ENCODE results near the gene FNDC3B.

The FNDC3B gene

DNA sequence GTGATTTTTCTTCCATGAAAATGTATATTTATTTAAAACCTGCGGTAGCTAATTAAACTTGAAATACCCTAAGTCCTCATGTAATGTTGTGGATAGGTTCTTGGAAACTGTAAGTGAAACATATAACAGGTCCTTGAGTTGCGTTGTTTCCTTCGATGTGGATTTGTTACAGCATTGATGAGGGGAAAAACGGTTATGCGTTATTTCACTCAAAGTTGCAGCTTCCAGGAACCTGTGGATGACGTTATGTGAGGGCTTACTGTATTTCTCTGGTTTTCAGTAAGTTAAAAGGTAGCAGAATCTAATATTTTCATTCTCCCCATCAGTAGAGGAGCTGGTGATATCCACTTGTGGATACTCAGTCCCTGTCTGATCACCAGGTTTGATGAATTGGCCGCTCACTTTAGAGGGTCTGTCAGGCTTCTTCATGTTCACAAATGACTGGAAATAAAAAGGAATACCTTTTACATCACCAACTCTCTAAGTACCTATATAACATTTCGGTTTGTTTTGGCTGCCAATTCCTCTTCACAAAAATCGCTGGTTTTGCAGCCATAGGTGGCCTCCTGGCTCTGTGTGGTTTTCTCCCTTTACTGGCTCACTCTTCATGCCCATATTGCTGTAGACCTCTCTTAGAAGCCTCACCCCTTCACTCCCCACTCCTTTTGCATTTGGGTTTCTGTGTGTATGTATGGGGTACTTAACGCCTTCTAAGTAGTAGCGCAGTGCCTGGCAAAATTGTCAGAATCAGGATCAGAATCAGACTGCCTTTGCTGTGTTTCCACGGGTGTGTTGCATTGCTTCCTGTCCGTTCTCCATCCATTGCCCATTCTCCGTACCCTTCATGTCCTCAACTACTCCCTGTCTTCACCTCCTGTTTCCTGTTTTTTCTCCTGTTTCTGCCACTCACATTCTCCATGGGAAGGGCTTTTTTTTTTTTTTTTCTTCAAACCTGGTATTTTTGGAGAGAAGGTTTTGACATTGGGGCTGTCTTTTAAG is 112.6 kb downstream of the FNDC3B start:
- DNase-seq (ENCODE audit: low spot score): no peak

DNA sequence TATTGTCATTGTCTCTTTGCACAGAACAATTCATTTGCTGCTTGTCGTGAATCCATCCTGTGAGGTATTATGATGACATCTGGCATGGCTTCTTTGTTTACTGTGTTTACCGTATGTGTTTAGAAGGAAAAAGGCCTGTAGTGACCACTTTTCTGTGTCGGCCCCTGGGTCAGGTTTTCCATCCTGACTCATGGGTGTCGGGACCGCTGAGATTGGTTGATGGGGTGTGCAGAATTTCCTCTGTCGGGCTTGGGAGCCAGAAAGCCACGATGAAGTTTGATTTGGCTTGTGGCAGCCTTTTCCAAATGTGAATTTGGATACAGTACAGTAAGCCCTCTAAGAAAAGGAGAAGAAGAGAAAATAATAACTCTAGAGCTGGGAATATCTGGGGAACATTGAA is 113.5 kb downstream of the FNDC3B start:
- DNase-seq (ENCODE audit: low spot score): no peak

DNA sequence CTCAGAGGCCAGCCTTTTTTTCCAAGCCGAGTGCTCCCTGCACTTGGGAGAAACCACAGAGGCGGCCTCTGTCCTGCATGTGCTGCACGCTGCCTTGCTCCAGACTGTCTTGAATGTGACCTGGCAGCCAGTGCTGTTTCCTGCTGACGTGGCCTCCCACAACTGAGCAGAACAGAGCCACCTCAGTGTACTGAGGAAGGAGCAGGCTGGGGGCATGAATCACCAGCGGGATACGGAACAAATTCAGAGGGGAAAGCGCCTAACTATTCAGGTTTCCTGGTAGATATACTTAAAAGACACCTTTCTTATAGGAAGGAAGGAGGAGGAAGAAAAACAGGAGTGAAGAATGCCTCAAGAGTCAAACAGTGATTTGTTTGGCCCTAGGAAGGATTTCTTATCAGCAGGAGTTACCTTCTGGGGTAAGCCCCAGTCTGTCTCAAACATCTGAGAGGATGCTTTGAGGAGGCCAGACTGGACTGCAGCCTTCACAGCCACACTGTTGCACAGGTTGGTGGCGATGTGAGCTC is 114.0 kb downstream of the FNDC3B start:
- peak; percentile 65 for DNase-seq (ENCODE audit: low spot score)

DNA sequence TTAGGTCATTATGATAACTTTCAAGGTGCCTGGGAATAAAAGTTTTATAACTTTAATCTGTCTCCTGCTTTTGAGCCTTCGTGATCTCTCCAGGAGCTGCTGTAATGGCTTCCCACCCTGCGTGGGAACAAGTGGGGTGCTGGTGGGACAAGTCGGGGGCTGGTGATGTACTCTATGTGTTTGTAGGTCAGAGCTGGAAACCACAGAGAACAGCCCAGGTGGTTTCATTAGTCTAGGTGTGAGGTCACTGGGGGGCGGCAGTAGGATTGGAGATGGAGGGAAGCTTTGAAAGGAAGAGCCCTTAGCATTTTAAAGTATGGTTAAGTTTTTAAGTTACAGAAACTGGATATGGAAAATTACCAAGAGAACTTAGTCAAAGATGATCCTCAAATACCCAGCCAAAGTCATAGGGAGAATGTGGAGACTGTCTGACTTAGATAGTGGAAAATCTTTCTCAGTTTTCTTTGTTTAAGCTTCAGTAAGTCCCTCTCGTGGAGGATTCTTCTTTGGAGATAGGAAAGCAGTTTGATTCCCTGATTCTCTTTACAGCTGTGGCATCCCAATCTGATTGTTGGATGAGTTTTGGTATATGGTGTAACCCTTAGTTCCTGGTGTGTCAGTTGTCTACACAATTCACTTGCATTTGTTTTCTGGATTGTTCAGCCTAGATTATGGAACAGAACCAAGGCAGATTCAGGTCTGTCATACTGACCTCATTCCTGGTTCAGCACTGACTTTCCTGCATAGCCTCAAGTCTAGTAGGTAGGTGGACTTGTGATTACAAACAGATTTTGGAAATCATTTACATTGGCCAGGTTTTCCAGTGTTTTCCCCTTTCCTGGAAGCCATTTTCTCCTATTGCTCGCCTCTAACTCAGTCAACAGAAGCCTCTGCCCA is 115.6 kb downstream of the FNDC3B start:
- DNase-seq (ENCODE audit: low spot score): no peak

DNA sequence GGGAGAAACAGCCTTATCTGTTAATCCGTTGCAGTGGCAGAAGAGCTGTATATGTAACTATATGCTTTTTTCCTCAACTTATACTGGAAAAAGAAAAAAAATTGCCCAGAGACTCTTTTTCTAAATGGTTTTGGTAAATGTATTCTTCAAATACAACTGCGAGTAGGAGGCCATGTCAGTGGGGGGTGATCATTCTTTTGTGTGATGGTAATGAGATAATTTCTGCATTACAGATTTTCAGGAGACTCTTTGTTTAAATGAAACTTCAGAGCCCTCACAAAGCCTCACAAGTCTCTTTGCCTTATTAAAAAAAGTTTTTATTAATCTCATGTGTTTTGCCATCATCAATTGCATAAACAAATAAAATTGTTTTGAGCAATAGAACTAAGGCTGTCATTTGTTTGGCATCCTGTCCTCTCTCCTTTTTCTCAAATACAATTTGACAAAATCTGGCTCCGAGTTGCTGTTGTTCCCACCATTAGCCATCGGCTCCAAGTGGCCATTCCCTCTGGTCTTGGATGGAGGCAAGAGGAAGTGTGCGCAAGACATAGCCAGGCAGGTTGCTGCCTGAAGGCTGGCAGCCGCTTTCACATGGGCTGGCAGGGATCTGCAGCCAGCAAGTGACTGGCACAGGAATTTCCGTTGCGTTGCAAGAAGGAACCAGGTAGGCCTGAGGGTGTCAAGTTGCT is 116.7 kb downstream of the FNDC3B start:
- DNase-seq (ENCODE audit: low spot score): no peak

DNA sequence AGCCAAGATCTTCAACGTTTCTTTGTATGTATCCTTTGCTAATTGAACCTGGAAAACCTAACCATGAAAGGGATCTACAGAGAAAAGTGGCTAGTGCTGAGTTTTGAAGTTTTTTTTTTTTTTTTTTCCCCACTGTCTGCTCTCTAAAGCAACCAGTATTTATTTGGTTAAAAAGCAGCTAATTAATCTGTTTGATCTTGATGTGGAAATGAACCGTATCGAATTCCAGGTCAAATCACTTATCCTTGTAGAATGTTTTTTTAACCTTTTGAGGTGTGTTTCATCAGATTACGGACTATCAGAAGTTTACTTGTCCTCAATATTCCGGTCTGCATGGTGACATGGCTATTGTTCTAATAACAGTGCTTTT is 117.2 kb downstream of the FNDC3B start:
- DNase-seq (ENCODE audit: low spot score): no peak

DNA sequence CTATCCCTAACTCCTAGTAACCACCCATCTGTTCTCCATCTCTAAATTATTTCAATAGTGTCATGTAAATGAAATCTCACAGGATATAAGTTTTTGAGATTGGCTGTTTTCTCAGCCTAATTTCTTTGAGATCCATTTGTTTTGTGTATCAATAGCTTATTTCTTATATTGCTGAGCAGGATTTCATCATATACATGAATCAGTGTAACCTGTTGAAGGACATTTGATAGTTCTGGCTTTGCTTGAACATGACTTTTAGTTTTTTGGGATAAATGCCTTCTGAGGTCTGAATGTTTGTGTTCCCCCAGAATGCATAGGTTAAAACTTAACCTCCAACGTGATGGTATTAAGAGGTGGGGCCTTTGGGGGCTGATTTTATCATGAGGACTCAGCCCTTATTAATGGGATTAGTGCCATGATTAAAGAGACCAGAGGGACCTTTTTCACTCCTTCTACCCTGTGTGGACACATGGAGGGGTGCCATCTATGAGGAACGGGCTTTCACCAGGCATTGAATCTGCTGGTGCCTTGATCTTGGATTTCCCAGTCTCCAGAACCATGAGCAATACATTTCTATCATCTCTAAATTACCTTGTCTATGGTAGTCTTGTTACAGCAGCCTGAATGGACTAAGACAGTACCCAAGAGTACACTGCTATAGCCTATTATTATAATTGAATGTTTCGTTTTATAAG is 118.3 kb downstream of the FNDC3B start:
- no peak for DNase-seq (ENCODE audit: low spot score)

DNA sequence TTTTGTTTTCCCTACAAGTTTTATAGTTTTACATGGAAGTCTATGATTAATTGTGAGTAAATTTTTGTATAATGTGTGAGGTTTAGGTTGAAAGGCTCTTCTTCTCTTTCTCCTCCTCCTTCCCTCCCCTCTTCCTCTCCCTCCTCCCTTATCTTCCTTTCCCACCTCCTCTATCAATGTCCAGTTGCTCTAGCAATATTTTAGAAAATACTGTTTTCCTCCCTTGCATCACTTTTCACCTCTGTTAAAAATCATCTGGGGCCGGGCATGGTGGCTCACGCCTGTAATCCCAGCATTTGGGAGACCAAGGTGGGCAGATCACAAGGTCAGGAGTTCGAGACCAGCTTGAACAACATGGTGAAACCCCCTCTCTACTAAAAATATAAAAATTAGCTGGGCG is 119.4 kb downstream of the FNDC3B start:
- no peak for DNase-seq (ENCODE audit: low spot score)

DNA sequence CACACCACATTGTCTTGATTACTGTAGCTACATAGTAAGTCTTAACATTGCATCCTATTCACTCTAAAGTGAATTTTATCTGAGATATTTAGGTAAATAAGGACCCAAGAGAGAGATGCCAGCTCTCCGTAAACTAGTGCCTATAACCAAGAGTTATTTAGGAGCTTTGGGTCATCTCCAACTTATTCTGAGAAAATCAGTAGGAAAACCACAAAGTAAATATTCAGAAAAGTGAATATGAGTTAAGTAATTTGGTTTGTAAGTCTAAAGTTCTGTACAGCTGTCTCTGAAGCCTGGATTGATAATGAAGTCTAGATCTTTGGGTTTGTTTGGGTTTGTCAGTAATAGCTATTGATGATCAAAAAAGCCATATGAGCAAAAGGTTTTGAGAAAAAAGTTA is 120.0 kb downstream of the FNDC3B start:
- no peak for DNase-seq (ENCODE audit: low spot score)

DNA sequence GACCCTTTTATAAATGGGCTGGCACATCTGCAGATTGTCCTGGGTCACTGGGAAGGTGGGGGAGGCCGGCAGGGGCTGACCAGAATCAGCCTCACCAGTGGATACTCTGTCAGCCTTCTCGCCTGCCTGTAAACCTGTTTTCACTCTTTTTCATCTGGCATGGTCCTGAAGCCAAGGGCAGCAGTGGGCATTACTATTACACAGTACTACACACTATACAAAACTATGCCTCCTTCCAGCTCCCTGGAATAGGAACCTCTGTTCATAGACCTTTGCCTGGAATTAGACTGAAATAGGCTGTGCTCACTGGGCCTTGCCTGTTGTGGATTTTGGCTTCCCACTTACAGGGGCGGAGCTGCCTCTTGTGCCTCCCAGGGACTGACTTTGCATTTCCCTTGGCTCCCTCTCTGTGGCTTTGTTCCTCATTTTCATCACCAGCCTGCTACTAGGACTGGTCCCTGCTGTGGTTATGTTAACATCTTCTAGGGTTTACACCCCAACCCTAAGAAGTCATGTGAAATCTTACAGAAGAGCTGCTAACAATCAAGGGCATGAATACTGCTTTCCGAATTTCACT is 120.7 kb downstream of the FNDC3B start:
- DNase-seq (ENCODE audit: low spot score): peak; percentile 44

DNA sequence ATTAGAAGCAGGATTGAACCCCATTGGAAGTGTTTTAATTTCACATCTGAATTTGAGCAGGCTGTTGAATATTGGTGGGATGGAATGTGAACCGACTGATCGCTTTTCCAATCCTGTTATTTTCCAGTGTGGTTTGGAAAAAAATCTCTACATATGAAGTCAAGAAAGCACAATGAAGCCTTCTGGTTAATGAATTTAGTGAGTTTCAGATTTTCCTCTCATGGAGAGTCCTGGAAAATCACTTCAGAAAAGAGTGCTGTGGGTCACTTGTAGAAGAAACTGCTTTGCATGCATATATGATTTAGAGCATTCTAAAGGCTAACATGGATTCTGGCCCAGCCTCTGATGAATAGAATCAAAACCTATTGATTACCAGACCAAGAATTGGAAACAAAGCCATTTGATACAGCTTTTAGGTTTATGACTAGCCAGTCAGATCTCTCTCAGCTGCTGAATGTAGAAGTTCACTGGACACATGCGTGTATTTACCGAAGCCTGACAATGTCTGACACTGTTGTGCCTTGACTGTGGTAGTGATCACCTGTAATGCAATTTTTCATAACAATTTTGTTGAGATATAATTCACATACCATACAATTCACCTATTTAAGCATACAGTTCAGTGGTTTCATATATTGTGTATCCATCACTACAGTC is 121.9 kb downstream of the FNDC3B start:
- DNase-seq (ENCODE audit: low spot score): no peak

DNA sequence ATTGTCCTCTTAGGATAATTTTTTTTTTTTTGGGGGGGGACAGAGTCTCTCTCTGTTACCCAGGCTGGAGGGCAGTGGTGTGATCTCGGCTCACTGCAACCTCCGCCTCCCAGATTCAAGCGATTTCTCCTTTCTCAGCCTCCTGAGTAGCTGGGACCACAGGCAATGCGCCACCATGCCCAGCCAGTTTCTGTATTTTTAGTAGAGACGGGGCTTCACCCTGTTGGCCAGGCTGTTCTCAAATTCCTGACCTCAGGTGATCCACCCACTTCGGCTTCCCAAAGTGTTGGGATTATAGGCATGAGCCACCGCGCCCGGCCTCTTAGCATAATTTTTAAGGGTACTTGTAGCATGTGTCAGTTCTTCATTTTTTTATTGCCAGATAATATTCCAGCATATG is 122.6 kb downstream of the FNDC3B start:
- DNase-seq (ENCODE audit: low spot score): no peak

DNA sequence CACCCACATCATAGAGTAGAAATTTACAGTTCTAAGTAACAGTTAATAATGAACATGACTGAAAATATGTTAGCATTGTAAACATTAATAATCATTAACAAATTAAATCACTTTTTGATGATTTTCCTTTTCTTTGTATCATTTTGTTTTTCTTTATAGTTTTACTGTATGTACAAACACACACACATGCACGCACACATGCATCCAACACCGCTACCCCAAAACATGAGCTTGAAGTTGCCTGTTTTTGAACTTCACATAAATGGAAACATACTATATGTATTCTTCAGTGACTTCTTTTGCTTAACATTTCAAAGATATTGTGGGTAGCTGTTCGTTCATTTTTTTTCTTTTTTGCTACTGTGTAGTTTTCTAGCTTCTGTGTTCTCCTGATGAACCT is 123.9 kb downstream of the FNDC3B start:
- no peak for DNase-seq (ENCODE audit: low spot score)

DNA sequence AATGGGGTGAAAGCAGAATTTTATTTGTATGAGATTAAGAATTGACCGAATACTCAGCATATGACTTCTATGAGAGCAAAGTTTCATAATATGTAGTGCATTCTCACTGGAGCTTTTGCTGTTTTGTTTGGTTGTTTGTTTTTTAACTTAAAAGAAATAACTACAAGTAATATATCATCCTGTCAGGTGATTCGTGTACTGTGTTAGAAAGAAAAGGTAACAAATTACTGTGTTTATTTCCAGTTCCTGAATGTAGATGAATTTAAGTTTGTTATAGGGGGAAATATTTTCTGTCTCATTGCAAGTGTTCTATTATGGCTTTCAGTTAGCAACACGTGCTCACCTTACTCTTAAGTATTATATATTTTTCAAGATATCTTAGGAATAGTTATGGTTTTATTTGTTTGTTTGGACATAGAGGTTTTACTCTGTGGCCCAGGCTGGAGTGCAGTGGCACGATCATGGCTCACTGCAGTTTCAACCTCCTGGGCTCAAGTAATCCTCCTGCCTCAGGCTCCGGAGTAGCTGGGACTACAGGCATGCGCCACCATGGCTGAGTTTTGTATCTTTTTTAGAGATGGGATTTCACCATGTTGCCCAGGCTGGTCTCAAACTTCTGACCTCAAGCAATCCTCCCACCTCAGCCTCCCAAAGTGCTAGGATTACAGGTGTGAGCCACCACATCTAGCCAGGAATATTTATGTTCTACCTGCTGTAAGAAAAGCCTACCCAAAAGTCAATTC is 125.4 kb downstream of the FNDC3B start:
- DNase-seq (ENCODE audit: low spot score): no peak

DNA sequence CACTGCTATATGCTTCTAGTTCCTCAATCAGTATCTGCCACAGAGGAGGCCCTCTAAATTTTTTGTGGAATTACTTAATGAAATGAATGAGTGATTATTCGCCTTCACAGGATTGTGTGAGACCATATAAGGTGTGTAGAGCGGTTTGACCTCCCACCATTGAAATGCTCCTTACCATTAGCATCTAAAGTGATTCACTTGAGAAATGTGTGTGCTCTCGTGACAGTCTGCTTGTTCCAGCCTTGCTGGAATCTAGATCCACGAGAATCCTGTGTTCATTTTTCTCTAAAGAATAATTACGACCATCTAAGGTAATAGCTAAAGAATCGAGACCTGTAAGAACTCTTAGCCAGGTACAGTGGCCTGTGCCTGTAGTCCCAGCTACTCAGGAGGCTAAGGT is 126.9 kb downstream of the FNDC3B start:
- no peak for DNase-seq (ENCODE audit: low spot score)

DNA sequence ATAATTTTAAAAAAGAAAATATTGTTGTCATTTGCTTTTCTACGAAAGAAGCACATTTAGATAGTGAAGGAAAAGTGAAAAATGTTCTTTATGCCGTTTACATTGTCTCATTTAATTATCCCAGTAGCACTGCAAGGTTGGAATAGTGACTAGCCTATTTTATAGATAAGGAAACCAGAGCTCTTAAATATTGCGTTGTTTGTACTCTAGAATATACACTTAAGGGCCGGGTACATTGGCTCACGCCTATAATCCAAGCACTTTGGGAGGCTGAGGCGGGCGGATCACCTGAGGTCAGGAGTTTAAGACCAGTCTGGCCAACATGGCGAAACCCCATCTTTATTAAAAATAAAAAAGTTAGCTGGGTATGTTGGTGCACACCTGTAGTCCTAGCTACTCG is 127.5 kb downstream of the FNDC3B start:
- no peak for DNase-seq (ENCODE audit: low spot score)

DNA sequence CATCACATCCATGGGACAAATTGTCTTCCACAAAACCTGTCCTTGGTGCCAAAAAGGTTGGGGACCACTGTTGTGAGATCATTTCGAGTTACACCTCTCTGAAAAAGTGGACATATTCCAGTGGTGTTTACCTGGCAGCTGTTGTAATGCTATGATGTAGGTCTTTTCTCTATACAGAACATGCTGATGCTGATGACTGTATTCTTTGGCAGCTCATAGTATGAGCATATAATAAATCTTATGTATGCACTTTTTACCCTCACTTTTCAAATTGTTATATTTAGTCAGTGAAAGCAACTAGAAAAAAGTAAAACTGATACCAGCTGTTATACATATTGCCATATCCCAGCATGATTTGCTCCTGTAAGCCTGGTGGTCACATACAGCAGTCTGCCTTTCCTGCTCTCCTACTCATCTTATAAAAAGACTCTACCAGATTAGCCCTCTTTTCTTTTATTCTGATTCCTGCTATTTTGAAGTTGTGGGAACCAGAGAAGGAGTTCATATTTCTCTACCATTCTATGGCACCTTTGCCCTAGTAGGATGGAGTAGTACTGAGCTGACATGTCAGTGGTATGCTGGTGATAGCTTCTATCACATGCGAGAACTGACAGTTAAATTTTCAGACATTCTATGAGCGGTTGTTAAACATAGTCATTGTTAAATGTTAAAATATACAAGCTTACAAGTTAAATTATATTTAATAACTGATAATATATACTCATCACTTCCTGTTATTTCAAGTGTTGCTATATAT is 128.7 kb downstream of the FNDC3B start:
- DNase-seq (ENCODE audit: low spot score): no peak

DNA sequence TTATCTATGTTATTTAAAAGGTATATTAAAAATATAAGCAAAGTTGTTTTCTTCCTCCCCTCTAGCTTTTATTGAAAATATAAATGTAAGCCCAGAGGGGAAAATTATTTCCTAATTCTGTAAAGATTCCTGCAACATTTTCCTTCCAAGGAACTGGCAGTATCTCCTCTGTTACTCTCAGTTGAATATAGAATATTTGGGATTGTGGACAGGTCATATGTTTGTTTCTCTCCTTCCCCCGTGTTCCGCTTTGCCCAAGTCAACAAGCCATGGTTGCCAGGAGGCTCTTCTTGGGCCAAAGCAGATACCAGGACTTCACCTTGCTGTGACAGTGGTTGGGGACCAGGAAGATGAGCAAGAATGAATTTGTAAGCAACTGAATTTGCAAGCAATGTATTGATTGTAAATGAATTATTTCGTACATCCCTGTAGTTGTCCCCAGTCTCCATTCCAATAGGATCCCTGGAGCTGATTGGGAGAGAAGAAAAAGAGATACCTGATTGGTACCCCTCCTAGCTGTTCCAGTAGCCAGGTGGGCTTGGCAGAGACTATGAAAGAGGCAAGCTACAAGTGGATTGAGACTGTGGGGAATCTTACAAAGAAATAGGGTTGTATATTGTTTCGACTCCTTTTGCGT is 130.8 kb downstream of the FNDC3B start:
- DNase-seq (ENCODE audit: low spot score): no peak

DNA sequence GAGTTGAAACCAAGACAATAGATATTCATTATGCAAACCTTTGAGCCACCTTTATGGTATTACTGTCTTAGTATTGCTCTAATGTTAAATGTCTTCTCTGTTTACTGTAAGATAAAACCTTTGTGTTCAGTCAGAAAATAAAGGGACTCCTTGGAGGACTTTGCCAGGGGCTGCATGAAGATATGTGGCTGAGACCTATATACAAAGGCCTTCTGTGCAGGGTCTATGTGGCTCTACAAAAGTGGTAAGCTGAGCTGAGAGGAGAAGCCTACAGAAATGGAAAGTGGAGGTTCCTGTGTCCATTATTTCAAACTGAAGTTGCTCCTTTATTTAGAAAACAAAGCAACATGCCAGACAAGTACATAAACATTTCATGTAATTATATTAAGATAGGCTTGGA is 131.5 kb downstream of the FNDC3B start:
- no peak for DNase-seq (ENCODE audit: low spot score)
